ENCODE measurements around the gene CDC42BPA. TPM values are rescaled to one million over a fixed set of nuclear protein-coding genes. Genes with fewer than 3 reads are reported as not detected.
A peak's percentile ranks its signal among the peaks of the same experiment; 100 is the strongest.

Gene CDC42BPA
- total and polyA plus RNA-seq, 2 of the 13 experiments (the other 11 are each of a cell fraction or from before 2014, with no cell fraction given) = 6.5 to 16.0 TPM

- TF ChIP-seq RFXANK (CRISPR knock-in tag; IDR thresholded peaks at IDR 0.05) (no peak), ZNF609 (CRISPR knock-in tag; IDR thresholded peaks at IDR 0.05; ENCODE audit: borderline replicate concordance) (no peak), CBX1 (IDR thresholded peaks at IDR 0.05; ENCODE audit: low read depth) (peak; percentile 46), ZNF687 (CRISPR knock-in tag; IDR thresholded peaks at IDR 0.05) (peak; percentile 50; the same call in 1 of the 2 replicates), PBX3 (CRISPR knock-in tag; IDR thresholded peaks at IDR 0.05; ENCODE audit: borderline replicate concordance) (no peak), ZNF333 (CRISPR knock-in tag; IDR thresholded peaks at IDR 0.05; ENCODE audit: borderline replicate concordance) (no peak)
Measured at GRCh38 chr1:227318016-227318852, at the start of gene CDC42BPA (continued).
